Measurements from ENCODE around the gene PRELID3B. TPM values are rescaled to one million over a fixed set of nuclear protein-coding genes. Genes with fewer than 3 reads are reported as not detected.

PRELID3B gene
- total RNA-seq, 1 experiment from 2014 or later: 83.4 TPM

DNA sequence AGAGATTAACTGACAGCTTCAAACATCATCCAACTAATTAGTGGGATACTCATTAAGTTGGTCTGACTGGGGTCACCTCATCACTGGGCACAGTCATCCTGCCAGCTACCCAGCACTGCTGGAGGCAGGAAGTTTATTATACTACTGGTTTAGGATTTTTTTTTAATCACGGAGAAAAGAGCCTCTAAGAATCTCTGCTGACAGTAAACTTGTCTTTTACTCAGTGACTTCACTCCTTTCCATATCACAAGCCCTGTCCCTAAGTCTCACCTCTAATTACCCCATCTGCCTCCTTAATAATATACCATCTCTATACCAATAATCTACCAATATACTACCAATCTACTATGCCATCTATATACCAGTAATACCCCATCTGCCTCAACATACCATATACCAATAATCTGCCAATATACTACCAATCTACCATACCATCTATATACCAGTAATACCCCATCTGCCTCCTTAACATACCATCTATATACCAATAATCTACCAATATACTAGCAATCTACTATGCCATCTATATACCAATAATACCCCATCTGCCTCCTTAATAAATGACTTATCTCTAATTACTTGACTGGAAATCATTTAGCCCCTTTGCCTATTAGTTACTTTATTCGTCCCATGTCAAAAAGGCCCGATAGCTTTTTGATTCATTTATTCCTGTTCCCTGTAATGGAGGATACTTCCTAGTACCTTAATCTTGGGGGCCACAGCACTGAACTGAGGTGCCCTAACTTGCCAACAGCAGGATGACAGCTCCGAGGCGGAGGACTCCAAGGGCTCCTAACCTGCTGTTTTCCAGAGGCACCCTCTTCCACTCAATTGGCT is 15.5 kb downstream of the PRELID3B start:
- BruUV-seq (replicated peaks): no TSS peak
- intact Hi-C loops (cut with micrococcal nuclease; ENCODE audit: unreplicated experiment): no loop called here
- H3K36me3 ChIP-seq (ENCODE audit: insufficient read depth, low read length, poor library complexity, severe bottlenecking): peaks cover 68% of the 10 kb centered on the region
- CTCF ChIA-PET: no interaction called here
- POLR2A ChIA-PET (ENCODE audit: low non-redundant PET): interaction anchor here (0.6 kb wide), 1 partner anchor 103 kb away, joined by 11 read pairs; no protein-coding TSS in a partner anchor
- H3K4me1 ChIP-seq (ENCODE audit: insufficient read depth, low read length, poor library complexity, severe bottlenecking): peaks cover 28% of the 10 kb centered on the region
- no peak for DNase-seq (ENCODE audit: low spot score)
- no peaks in the 10 kb centered on the region for H3K9me3 ChIP-seq (ENCODE audit: low read depth, low read length, poor library complexity, severe bottlenecking)
- H3K27me3 ChIP-seq (replicated peaks; ENCODE audit: insufficient read depth, low read depth, low read length, poor library complexity): no peaks in the 10 kb centered on the region
- H3K4me3 ChIP-seq (ENCODE audit: low read depth, low read length, poor library complexity, severe bottlenecking): no peak overlapping the region
- TF ChIP-seq EZH2 (IDR thresholded peaks at IDR 0.05; ENCODE audit: borderline replicate concordance, low read depth, low read length, poor library complexity, severe bottlenecking): no peak
- TF ChIP-seq, protein P1, sequence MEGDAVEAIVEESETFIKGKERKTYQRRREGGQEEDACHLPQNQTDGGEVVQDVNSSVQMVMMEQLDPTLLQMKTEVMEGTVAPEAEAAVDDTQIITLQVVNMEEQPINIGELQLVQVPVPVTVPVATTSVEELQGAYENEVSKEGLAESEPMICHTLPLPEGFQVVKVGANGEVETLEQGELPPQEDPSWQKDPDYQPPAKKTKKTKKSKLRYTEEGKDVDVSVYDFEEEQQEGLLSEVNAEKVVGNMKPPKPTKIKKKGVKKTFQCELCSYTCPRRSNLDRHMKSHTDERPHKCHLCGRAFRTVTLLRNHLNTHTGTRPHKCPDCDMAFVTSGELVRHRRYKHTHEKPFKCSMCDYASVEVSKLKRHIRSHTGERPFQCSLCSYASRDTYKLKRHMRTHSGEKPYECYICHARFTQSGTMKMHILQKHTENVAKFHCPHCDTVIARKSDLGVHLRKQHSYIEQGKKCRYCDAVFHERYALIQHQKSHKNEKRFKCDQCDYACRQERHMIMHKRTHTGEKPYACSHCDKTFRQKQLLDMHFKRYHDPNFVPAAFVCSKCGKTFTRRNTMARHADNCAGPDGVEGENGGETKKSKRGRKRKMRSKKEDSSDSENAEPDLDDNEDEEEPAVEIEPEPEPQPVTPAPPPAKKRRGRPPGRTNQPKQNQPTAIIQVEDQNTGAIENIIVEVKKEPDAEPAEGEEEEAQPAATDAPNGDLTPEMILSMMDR (conservative IDR thresholded peaks at IDR 0.05; ENCODE audit: low read depth, low read length): no peak
- H3K27ac ChIP-seq (ENCODE audit: low read depth, low read length, poor library complexity, severe bottlenecking): no peak overlapping the region

DNA sequence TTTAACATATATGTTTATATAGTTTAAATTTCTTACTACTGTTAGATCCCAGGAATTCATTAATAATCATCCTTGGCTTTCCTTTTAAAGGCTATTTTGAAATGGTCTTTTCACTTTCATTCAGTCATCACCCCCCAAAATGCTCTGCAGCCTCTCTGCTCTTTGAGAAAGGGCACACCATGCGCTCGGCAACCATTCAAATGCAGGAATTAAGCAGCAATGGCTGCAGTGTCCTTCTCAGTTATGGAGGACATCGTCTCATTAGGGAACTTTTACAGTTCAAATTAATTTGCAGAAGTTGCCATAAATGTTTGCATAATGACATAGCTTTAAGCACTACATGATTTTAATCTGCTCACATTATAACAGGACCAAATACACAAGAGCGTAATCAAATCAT is 17.1 kb downstream of the PRELID3B start:
- CTCF ChIA-PET: no interaction called here
- peaks cover 66% of the 10 kb centered on the region for H3K36me3 ChIP-seq (ENCODE audit: insufficient read depth, low read length, poor library complexity, severe bottlenecking)
- POLR2A ChIA-PET (ENCODE audit: low non-redundant PET): no interaction called here

DNA sequence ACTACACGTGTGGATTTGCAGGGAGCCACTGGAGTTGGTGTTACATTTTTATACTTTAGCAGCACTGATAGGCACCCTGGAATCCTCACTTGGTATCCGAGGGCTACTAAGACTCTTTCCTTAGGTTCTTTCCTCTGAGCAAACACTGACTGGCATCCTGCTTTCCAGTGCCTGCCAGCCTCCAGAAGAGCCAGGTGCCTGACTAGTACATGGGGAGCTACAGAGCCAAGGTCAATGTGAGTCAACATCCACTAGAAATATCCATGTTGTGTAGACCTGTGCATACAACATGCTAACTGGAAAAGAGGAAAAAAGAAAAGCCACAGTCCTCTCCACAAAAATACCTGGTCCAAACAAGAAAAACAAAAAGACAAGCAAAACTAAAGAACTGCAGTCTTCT is 17.5 kb downstream of the PRELID3B start:
- ChIA-PET POLR2A (ENCODE audit: low non-redundant PET) (no interaction called here), CTCF (no interaction called here)
- no peak for DNase-seq (ENCODE audit: low spot score)
- no peaks in the 10 kb centered on the region for H3K9me3 ChIP-seq (ENCODE audit: low read depth, low read length, poor library complexity, severe bottlenecking)
- intact Hi-C loops (cut with micrococcal nuclease; ENCODE audit: unreplicated experiment): no loop called here
- H3K27ac ChIP-seq (ENCODE audit: low read depth, low read length, poor library complexity, severe bottlenecking): no peak overlapping the region
- no peaks in the 10 kb centered on the region for H3K27me3 ChIP-seq (replicated peaks; ENCODE audit: insufficient read depth, low read depth, low read length, poor library complexity)
- no TSS peak for BruUV-seq (replicated peaks)
- H3K4me1 ChIP-seq (ENCODE audit: insufficient read depth, low read length, poor library complexity, severe bottlenecking): peaks cover 29% of the 10 kb centered on the region
- no peak overlapping the region for H3K4me3 ChIP-seq (ENCODE audit: low read depth, low read length, poor library complexity, severe bottlenecking)
- TF ChIP-seq EZH2 (IDR thresholded peaks at IDR 0.05; ENCODE audit: borderline replicate concordance, low read depth, low read length, poor library complexity, severe bottlenecking): no peak
- TF ChIP-seq, protein P1 (conservative IDR thresholded peaks at IDR 0.05; ENCODE audit: low read depth, low read length): no peak
- H3K36me3 ChIP-seq (ENCODE audit: insufficient read depth, low read length, poor library complexity, severe bottlenecking): peaks cover 61% of the 10 kb centered on the region

More for the DNA sequence above, 17.1 kb downstream of the PRELID3B start:
- TF ChIP-seq, protein P1 (conservative IDR thresholded peaks at IDR 0.05; ENCODE audit: low read depth, low read length): no peak
- no TSS peak for BruUV-seq (replicated peaks)
- intact Hi-C loops (cut with micrococcal nuclease; ENCODE audit: unreplicated experiment): no loop called here
- Histone ChIP-seq H3K9me3 (ENCODE audit: low read depth, low read length, poor library complexity, severe bottlenecking) (no peaks in the 10 kb centered on the region), H3K27me3 (replicated peaks; ENCODE audit: insufficient read depth, low read depth, low read length, poor library complexity) (no peaks in the 10 kb centered on the region), H3K27ac (ENCODE audit: low read depth, low read length, poor library complexity, severe bottlenecking) (no peak overlapping the region), H3K4me3 (ENCODE audit: low read depth, low read length, poor library complexity, severe bottlenecking) (no peak overlapping the region), H3K4me1 (ENCODE audit: insufficient read depth, low read length, poor library complexity, severe bottlenecking) (peaks cover 31% of the 10 kb centered on the region)
- no peak for DNase-seq (ENCODE audit: low spot score)
